Measurements from ENCODE around the gene RFC4.

Gene RFC4

DNA sequence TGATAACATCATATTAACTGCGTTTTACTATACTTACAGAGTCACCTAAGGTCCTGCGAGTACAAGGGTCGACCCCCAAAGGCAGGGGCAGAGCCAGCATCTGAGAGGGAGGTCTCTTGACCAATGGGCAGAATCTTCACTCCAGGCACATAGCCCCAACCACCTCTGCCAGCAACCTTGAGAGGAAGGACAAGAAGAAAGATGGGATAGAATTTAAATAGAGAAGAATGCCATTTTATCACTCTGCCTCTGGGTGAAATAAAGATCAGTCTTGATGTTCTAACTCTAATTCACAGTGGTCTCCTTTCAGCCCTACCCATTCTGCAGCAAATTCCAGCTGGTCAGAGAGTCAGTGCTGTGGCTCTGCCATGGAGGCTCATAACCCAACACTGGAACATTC, 62.6 kb downstream of the RFC4 start:
- Histone ChIP-seq H3K4me3 (ENCODE audit: low read depth, low read length, poor library complexity, severe bottlenecking) (no peak overlapping the region), H3K27ac (ENCODE audit: low read depth, low read length, poor library complexity, severe bottlenecking) (no peak overlapping the region), H3K4me2 (ENCODE audit: low read length) (no peak overlapping the region), H3K9ac (ENCODE audit: low read length) (no peak overlapping the region), H2AFZ (ENCODE audit: low read length) (no peak overlapping the region), H3K36me3 (ENCODE audit: insufficient read depth, low read length) (no peaks in the 10 kb centered on the region), H3K27me3 (ENCODE audit: insufficient read depth, low read length) (no peaks in the 10 kb centered on the region), H3K79me2 (ENCODE audit: insufficient read depth, low read length) (no peaks in the 10 kb centered on the region), H3K9me3 (ENCODE audit: low read length) (no peaks in the 10 kb centered on the region), H3K4me1 (ENCODE audit: insufficient read depth, low read length, severe bottlenecking) (no peaks in the 10 kb centered on the region), H3K9me2 (ENCODE audit: low read depth, low read length) (no peaks in the 10 kb centered on the region), H4K20me1 (ENCODE audit: insufficient read depth, low read length) (no peaks in the 10 kb centered on the region), H3F3A (ENCODE audit: insufficient read depth, low read length) (no peaks in the 10 kb centered on the region)
- TF ChIP-seq EZH2 (IDR thresholded peaks at IDR 0.05; ENCODE audit: borderline replicate concordance, low read length), result no peak
- TF ChIP-seq, protein P1, sequence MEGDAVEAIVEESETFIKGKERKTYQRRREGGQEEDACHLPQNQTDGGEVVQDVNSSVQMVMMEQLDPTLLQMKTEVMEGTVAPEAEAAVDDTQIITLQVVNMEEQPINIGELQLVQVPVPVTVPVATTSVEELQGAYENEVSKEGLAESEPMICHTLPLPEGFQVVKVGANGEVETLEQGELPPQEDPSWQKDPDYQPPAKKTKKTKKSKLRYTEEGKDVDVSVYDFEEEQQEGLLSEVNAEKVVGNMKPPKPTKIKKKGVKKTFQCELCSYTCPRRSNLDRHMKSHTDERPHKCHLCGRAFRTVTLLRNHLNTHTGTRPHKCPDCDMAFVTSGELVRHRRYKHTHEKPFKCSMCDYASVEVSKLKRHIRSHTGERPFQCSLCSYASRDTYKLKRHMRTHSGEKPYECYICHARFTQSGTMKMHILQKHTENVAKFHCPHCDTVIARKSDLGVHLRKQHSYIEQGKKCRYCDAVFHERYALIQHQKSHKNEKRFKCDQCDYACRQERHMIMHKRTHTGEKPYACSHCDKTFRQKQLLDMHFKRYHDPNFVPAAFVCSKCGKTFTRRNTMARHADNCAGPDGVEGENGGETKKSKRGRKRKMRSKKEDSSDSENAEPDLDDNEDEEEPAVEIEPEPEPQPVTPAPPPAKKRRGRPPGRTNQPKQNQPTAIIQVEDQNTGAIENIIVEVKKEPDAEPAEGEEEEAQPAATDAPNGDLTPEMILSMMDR (IDR thresholded peaks at IDR 0.05; ENCODE audit: low read length), result no peak

GRCh38 chr3:186742618-186743380, 63.5 kb downstream of the RFC4 start:
- Histone ChIP-seq H3K9me3 (ENCODE audit: low read length) (no peaks in the 10 kb centered on the region), H4K20me1 (ENCODE audit: insufficient read depth, low read length) (no peaks in the 10 kb centered on the region), H3K4me1 (ENCODE audit: insufficient read depth, low read length, severe bottlenecking) (no peaks in the 10 kb centered on the region), H3K79me2 (ENCODE audit: insufficient read depth, low read length) (no peaks in the 10 kb centered on the region), H3K27ac (ENCODE audit: low read depth, low read length, poor library complexity, severe bottlenecking) (no peak overlapping the region), H3K4me3 (ENCODE audit: low read depth, low read length, poor library complexity, severe bottlenecking) (no peak overlapping the region), H3K4me2 (ENCODE audit: low read length) (no peak overlapping the region), H2AFZ (ENCODE audit: low read length) (no peak overlapping the region), H3F3A (ENCODE audit: insufficient read depth, low read length) (no peaks in the 10 kb centered on the region), H3K36me3 (ENCODE audit: insufficient read depth, low read length) (no peaks in the 10 kb centered on the region), H3K9me2 (ENCODE audit: low read depth, low read length) (no peaks in the 10 kb centered on the region), H3K9ac (ENCODE audit: low read length) (no peak overlapping the region), H3K27me3 (ENCODE audit: insufficient read depth, low read length) (no peaks in the 10 kb centered on the region)
- TF ChIP-seq, protein P1 (IDR thresholded peaks at IDR 0.05; ENCODE audit: low read length), result no peak
- no peak for TF ChIP-seq EZH2 (IDR thresholded peaks at IDR 0.05; ENCODE audit: borderline replicate concordance, low read length)

Data from OCI-LY1 (cell line).